KMS-11 (cell line): ENCODE data around the gene CDK6.

ENCODE experiments used
- H2AFZ ChIP-seq: fragments of 200-600 bp; sonication (generic); 2 replicates; pipeline ENCODE4 v1.6.1; 2016; ENCODE audit warnings: antibody characterized with exemption, mixed run types, low read depth
- H3K27ac ChIP-seq: fragments of 200-600 bp; sonication (generic); 2 replicates; pipeline ENCODE4 v1.6.1; 2016; ENCODE audit warnings: mild to moderate bottlenecking, mixed run types
- H3K27me3 ChIP-seq: fragments of 200-600 bp; sonication (generic); 2 replicates; pipeline ENCODE4 v1.6.1; 2017; ENCODE audit warnings: mild to moderate bottlenecking, low read depth, mixed run types, moderate library complexity; ENCODE audit not compliant: insufficient read depth
- H3K36me3 ChIP-seq: fragments of 200-600 bp; sonication (generic); 2 replicates; pipeline ENCODE4 v1.6.1; 2017; ENCODE audit warnings: mild to moderate bottlenecking, mixed run types; ENCODE audit not compliant: insufficient read depth
- H3K4me1 ChIP-seq: fragments of 200-600 bp; sonication (generic); 2 replicates; pipeline ENCODE4 v1.6.1; 2016; ENCODE audit warnings: mild to moderate bottlenecking, low read depth, mixed run types; ENCODE audit not compliant: poor library complexity, severe bottlenecking
- H3K4me2 ChIP-seq: fragments of 200-600 bp; sonication (generic); 2 replicates; pipeline ENCODE4 v1.7.0; 2016; ENCODE audit warnings: mild to moderate bottlenecking, mixed run types
- H3K4me3 ChIP-seq: fragments of 200-600 bp; sonication (generic); IDR thresholded peaks from 2 replicates; pipeline ENCODE4 v1.6.1; 2017; ENCODE audit warnings: low read depth, low read length, mixed read lengths; ENCODE audit not compliant: insufficient read depth
- H3K79me2 ChIP-seq: fragments of 200-600 bp; sonication (generic); 2 replicates; pipeline ENCODE4 v1.6.1; 2016; ENCODE audit warnings: low read depth, mixed run types; ENCODE audit not compliant: insufficient read depth
- H3K9ac ChIP-seq: fragments of 200-600 bp; sonication (generic); 2 replicates; pipeline ENCODE4 v1.6.1; 2016; ENCODE audit warnings: mild to moderate bottlenecking, mixed run types
- H4K20me1 ChIP-seq: fragments of 200-600 bp; sonication (generic); 2 replicates; pipeline ENCODE4 v1.6.1; 2016; ENCODE audit warnings: mild to moderate bottlenecking, mixed run types; ENCODE audit not compliant: insufficient read depth
- CTCF ChIP-seq: fragments of 200-600 bp; sonication (generic); conservative IDR thresholded peaks from 2 replicates; pipeline ENCODE4 v1.6.1; 2017; ENCODE audit warnings: low read depth, mild to moderate bottlenecking, antibody characterized with exemption, low read length, moderate library complexity, mixed read lengths

CDK6 gene

GRCh38 chr7:92670204-92670851, 166.0 kb downstream of the CDK6 start:
- H4K20me1 ChIP-seq: peaks cover 3% of the 10 kb centered on the region; the same call in 1 of the 2 replicates
- H3K4me3 ChIP-seq: no peak overlapping the region
- H3K4me1 ChIP-seq: peaks cover 19% of the 10 kb centered on the region
- no peak overlapping the region for H2AFZ ChIP-seq
- H3K36me3 ChIP-seq: peaks cover 13% of the 10 kb centered on the region; the same call in 1 of the 2 replicates
- H3K27ac ChIP-seq: no peak overlapping the region
- TF ChIP-seq CTCF: no peak
- no peaks in the 10 kb centered on the region for H3K27me3 ChIP-seq
- H3K4me2 ChIP-seq: no peak overlapping the region
- H3K9ac ChIP-seq: no peak overlapping the region
- H3K79me2 ChIP-seq: peaks cover 82% of the 10 kb centered on the region; the same call in 1 of the 2 replicates

- H3K4me2 ChIP-seq: no peak overlapping the region
- no peak for TF ChIP-seq CTCF
- H3K4me3 ChIP-seq: no peak overlapping the region
- no peak overlapping the region for H2AFZ ChIP-seq
- no peak overlapping the region for H3K27ac ChIP-seq
- H3K79me2 ChIP-seq: peaks cover 84% of the 10 kb centered on the region; the same call in 1 of the 2 replicates
- H3K4me1 ChIP-seq: peaks cover 13% of the 10 kb centered on the region
- H3K36me3 ChIP-seq: peaks cover 13% of the 10 kb centered on the region; the same call in 1 of the 2 replicates
- no peak overlapping the region for H3K9ac ChIP-seq
- peaks cover 5% of the 10 kb centered on the region; the same call in 1 of the 2 replicates for H4K20me1 ChIP-seq
- H3K27me3 ChIP-seq: no peaks in the 10 kb centered on the region
Measured at GRCh38 chr7:92669616-92670165, 166.7 kb downstream of the CDK6 start.

GRCh38 chr7:92668564-92668963, 167.8 kb downstream of the CDK6 start:
- Histone ChIP-seq H3K9ac (no peak overlapping the region), H3K36me3 (peaks cover 13% of the 10 kb centered on the region; the same call in 1 of the 2 replicates), H3K4me2 (no peak overlapping the region), H2AFZ (no peak overlapping the region), H3K79me2 (peaks cover 81% of the 10 kb centered on the region; the same call in 1 of the 2 replicates), H3K4me1 (peaks cover 10% of the 10 kb centered on the region), H4K20me1 (peaks cover 5% of the 10 kb centered on the region; the same call in 1 of the 2 replicates), H3K27ac (no peak overlapping the region), H3K4me3 (no peak overlapping the region), H3K27me3 (no peaks in the 10 kb centered on the region)
- TF ChIP-seq CTCF: no peak

- Histone ChIP-seq H3K27ac (no peak overlapping the region), H3K79me2 (peaks cover 76% of the 10 kb centered on the region; the same call in 1 of the 2 replicates), H3K4me1 (peaks cover 5% of the 10 kb centered on the region), H3K4me3 (no peak overlapping the region), H3K27me3 (no peaks in the 10 kb centered on the region), H3K36me3 (peaks cover 13% of the 10 kb centered on the region; the same call in 1 of the 2 replicates), H3K9ac (no peak overlapping the region), H4K20me1 (peaks cover 5% of the 10 kb centered on the region), H2AFZ (no peak overlapping the region), H3K4me2 (no peak overlapping the region)
- no peak for TF ChIP-seq CTCF
Measured at GRCh38 chr7:92667816-92668535, 168.4 kb downstream of the CDK6 start.
